ENCODE data around the gene NCAPG2. TPM values are rescaled to one million over a fixed set of nuclear protein-coding genes. Genes with fewer than 3 reads are reported as not detected.

The NCAPG2 gene
- total and polyA plus RNA-seq, 10 of the 15 experiments (the other 5 are each of a cell fraction or from before 2014, with no cell fraction given), result 11.2 to 78.2 (median 49.2) TPM

GRCh38 chr7:158602905-158603772 lies 101.5 kb downstream of the NCAPG2 start (continued):
- TF ChIP-seq ZBTB40 (IDR thresholded peaks at IDR 0.05; ENCODE audit: borderline replicate concordance) (no peak), PAX8 (IDR thresholded peaks at IDR 0.05) (no peak), ZNF592 (IDR thresholded peaks at IDR 0.05) (no peak), GATAD2B (conservative IDR thresholded peaks at IDR 0.05; ENCODE audit: low read depth) (no peak), STAT1 (conservative IDR thresholded peaks at IDR 0.05) (no peak), EZH2 (IDR thresholded peaks at IDR 0.05; ENCODE audit: borderline replicate concordance, control insufficient read depth, low read depth, low read length) (no peak), RUNX3 (IDR thresholded peaks at IDR 0.05; ENCODE audit: low read length) (peak; percentile 48), POLR2A (IDR thresholded peaks at IDR 0.05; ENCODE audit: low read depth, low read length) (no peak), CEBPB (IDR thresholded peaks at IDR 0.05; ENCODE audit: borderline replicate concordance in 1 of 2, low read depth in 2 of 2, low read length in 2 of 2) (no peak), POLR2AphosphoS2 (IDR thresholded peaks at IDR 0.05; ENCODE audit: low read depth, low read length) (no peak), KAT2A (conservative IDR thresholded peaks at IDR 0.05; ENCODE audit: control insufficient read depth, low read depth, low read length) (no peak), ELK1 (IDR thresholded peaks at IDR 0.05; ENCODE audit: low read depth, low read length) (no peak), JUNB (IDR thresholded peaks at IDR 0.05) (peak; percentile 51), ZNF24 (IDR thresholded peaks at IDR 0.05) (no peak), SREBF1 (IDR thresholded peaks at IDR 0.05; ENCODE audit: low read length) (no peak), NR2C2 (IDR thresholded peaks at IDR 0.05; ENCODE audit: borderline replicate concordance, control insufficient read depth, insufficient read length, low read depth) (no peak), ZNF622 (IDR thresholded peaks at IDR 0.05) (no peak), RELB (IDR thresholded peaks at IDR 0.05; ENCODE audit: low read depth) (no peak), FOS (IDR thresholded peaks at IDR 0.05; ENCODE audit: borderline replicate concordance, extremely low read depth, insufficient read length) (no peak)
